ENCODE results near the gene COPB2. TPM values are rescaled to one million over a fixed set of nuclear protein-coding genes. Genes with fewer than 3 reads are reported as not detected.

COPB2 gene
- polyA plus RNA-seq, 5 donors: 130 to 164 (median 155) TPM

DNA sequence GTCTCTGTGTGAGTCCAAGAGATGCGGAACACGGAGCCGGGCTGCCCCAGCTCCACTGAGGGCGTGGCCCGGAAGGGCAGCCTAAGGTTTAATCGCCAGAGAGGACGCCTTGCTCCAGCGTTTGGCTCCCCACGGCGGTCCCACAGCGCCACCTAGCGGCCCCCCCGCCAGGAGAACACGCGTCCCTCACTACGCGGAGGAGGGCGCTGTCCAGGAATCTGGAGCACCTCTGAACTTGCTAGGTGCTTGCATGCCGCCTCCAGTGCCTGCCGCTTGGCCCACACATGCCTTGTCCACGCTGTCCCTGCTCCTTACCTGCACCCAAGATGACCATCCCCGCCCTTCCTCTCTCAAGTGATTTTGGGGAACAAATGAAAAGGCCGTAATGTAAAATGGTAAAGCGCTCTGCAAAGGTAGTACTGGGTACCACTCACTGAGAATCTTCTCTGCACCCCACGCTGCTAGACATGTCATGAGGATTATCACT is 60.0 kb downstream of the COPB2 start:
- DNase-seq: peak; percentile 52 to 65

DNA sequence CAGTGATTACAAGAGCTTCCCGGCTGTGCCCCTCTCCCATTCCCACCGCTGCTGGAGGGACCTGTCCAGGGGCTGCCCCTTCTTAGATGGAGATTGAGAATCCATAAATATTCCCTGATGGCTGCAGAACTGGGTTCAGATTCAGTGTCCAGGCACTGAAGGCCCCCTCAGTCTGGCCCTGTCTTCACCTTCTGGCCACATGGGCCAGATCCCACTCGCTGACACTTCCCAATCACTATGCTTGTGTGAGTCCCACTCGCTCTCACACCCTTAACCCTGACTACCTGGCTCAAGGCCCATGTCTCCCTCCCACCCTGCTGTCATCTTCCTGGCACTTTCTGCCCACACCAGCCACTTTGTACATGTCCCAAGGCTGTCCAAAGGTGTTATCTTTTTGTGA is 61.1 kb downstream of the COPB2 start:
- DNase-seq: no peak

DNA sequence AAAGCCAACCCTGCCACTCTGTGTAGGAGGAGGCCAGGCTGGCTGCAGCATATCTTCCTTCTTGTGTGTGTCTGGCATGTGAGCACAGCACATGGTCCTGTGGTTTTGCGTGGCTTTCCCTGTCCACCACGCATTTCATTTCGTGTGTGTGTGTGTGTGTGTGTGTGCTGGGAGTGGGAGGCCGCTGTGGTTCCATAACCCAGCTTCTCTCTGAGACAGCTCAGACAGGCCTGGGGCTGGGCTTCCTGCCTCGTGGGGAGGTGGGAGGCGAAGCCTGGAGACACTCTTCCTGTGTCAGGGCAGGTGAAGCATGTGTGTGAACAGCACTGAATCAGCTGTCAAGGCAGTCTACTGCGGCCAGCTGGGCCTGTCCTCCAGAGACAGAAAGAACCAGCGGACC is 61.6 kb downstream of the COPB2 start:
- no peak for DNase-seq

DNA sequence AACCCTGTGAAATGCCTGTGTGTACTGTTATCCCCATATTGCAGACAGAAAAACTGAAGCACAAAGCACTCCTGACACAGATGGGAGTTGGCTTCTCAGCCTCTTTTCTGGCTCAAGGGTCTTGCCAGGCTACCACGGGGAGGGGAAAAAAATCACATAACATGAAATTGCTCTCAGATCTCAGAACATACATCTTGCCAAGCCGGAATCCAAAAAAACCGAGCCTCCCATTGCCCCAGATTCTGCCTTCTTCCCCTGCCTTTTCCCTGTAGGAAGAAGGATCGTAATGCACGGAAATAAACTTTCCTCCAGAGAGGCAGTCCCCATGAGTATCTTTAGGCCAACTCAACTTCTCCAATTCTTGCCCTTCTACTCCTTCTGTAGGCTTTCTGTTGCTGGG is 62.2 kb downstream of the COPB2 start:
- DNase-seq: no peak

DNA sequence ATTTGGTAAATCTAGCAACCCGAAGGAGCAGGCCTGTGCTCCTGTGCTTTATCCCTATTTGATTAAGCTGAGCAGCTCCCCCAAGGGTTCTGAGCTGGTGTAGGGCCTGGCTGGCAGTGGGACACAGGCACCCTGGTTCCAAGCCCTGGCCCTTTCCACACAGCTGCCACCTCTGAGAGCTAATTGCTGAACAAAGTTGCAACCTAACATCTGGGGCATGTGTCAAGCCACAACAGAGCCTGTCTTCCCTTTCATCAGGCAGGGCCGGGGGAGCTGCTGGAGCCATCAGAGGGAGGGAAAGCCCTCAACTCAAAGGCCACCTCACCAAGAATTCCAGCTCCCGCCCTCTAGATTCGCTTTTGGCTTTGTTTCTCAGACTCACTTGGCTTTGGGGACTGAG is 62.7 kb downstream of the COPB2 start:
- DNase-seq: no peak

DNA sequence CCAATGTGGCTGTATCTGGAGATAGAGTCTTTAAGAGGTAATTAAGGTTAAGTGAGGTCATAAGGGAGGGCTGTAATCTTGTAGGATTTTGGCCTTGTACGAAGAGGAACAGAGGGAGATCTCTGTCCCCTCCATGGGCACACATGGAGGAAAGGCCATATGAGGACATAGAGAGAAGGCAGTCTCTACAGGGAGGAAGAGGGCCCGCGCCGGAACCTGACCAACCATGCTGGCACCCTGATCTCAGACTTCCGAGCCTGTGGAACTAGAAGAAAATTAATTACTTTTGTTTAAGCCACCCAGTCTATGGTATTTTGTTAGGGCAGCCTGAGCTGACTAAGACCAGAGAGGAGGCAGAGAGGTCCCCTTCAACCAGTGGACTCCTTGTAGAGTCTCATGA is 63.3 kb downstream of the COPB2 start:
- DNase-seq: no peak

DNA sequence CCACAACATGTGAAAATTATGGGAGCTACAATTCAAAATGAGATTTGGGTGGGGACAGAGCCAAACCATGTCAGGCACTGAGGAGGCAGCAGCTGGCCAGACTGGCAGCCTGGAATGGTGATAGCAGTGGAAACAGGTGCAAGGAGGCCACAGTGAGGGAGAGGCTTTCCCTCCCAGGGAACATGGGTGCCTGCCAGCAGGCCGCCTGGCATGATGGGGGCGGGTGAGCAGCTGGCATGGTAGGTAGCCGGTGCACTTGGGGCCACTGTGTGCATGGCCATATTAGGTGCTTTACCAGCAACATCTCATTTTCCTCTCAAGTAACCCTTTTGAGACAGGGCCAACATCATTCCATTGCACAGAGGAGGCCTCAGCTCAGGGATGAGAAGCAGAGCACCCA is 63.9 kb downstream of the COPB2 start:
- DNase-seq: no peak

DNA sequence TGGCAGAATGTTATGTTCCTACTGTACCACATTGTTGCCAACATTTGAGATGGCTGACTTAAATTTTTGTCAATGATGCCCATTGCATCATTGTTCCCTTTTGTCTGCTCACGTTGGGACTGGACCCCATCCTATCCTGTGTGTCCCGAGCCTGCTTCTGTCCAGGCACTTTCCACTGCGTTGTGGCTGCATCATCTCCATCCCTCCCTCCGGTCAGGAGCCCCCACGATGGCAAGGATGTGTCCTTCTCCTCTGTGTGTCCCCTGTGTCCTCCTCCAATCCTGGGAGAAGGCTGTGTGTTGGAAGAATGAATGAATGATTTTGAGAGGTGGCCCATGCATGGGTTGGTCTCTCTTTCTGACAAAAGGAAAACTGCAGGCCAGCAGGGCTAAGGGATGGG is 65.0 kb downstream of the COPB2 start:
- DNase-seq: no peak

DNA sequence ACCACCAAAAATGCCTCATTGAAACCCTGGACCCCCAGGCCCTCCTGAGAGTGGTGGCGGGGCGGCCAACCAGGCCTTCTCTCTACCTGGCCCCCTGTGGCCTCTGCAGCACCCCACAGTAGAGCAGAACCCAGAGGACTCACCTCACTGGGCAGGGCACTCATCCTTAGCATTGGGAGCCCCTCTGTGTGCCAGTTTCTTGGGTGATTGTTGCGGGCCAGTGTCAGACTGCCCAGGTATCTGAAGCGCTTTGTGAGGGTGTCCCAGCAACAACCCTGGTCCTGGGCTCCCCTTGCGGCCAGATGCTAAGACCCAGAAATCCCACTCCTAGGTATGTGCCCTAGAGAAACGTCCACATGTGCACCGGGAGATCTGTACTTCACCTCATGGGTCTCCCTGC is 66.3 kb downstream of the COPB2 start:
- no peak for DNase-seq

DNA sequence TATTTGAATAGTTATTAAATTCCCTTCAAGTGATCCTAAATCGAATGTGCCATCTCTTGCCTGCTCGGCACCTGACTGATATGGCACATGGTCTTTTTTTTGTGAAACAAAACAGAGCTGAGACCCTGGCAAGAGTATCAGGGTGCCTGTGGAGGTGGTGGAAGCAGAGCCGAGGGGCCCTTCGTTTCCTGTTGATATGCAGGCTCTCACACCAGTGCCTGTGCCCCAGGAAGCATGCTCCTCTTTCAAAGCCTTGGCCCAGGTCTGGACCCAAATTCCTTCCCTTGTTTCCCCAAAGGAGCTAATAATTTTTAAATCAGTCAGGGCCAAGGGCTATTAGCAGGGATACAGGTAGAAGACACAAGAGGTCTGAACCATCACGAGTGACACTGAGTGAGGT is 67.1 kb downstream of the COPB2 start:
- DNase-seq: no peak

DNA sequence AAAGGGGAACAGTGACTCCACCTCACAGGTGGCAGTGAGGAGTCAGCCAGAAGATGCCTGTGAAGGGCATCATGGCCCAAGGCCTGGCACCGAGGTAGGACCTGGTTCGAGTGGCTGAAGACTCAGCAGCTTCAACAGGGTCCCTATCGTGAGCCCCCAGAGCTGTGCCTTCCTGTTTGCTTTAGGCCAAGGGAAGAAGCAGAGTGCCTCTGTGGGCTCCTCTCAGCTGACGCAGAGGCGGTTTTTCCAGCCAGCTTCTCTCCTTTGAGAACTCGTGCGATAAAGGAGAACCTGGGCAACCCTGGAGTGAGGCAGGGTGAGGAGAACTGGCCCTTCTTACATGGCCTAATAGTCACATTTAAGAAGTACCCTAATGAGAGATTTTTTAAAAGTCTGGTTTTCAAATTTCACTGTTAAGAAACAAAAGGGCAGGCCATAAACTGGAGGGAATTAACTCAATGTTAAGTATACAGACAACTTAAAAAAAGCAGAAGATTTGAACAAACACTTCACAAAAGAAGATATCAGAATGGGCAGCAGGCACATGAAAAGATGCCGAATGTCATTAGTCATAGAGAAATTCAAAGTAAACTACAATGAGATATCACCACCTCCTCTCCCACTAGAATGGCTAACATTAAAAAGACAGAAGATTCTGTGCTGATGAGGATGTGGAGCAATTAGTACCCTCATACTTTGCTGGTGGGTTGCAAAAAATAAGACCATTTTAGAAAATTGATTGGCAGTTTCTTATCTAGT is 68.7 kb downstream of the COPB2 start:
- no peak for DNase-seq

DNA sequence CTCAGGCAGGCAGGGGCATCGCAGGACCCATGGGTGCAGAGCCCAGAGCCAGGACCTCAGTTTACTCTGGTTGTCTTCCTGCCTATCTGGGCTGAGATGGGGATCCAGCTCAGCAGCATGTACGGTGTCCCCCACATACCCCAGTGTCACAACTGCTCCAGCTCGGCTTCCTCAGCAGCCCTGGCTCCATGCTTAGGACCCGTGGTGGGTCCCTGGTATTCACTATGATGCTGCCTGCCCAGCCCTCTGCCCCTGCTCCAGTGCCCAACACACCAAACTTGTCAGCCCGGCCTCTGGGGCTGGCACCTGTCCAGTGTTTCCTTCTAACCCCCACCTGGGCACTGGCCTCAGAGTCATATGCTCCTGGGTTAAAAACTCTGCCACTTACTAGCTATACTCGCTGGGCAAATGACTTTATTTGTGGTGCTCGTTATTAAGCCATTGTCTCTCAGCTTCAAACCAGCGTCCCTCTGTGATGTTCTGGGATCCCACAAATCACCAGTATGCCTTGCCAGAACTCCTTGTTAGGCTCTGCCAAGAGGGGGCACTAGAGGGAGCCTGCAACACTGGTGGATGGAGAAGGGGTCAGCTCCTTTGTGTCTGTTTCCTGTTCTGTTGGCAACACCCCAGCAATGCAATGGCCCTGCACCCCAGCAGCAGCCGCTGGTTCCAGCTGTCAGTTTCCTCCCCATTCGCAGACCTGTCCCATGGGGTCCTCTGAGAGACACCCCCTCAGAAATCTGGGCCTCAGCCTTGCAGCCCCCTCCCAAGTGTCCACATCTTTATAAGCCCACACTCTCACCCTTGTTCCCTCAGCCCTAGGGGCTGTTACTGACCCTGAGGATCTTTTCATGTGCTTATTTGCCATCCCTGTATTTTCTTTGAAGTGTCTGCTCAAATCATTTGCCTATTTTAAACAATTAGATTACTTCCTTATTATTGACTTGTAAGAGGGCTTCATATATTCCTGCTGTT is 69.7 kb downstream of the COPB2 start:
- peak; percentile 5 to 15 for DNase-seq

DNA sequence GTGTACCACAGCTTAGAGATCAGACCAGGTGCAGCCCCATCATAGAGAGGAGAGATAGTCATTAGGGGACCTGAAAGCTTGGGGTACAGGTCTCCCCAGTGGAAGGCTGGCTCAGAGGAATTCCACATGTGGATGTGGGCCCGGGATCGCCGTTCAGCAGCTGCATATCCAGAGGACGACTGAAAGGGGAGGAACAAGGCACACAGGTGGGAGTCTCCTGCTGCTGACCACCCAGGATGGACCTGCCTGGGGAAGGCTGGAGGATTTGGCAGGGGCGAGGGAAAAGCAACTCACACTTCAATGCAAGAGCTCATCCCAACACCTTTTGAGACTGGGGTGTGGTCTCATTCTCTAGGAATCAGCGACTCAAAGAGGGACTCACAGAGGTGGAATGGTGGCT is 70.6 kb downstream of the COPB2 start:
- DNase-seq: no peak

DNA sequence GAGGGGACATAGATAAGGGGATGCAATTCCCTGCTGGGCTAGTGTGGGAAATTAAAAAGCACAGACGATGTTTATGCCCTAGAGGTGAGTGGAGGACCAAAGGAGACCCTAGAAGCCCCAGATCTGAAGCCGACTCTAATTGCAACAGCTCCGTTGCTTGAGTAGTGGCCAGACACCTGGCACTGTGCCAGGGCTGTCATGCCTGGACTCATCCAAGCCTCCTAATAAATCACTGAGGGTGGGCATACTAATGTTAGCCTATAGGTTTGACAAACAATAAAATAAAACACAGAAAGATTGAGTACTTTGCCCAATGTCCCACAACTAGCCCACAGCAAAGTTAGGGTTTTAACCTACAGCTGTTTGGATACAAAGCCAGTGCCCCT is 71.0 kb downstream of the COPB2 start:
- no peak for DNase-seq

DNA sequence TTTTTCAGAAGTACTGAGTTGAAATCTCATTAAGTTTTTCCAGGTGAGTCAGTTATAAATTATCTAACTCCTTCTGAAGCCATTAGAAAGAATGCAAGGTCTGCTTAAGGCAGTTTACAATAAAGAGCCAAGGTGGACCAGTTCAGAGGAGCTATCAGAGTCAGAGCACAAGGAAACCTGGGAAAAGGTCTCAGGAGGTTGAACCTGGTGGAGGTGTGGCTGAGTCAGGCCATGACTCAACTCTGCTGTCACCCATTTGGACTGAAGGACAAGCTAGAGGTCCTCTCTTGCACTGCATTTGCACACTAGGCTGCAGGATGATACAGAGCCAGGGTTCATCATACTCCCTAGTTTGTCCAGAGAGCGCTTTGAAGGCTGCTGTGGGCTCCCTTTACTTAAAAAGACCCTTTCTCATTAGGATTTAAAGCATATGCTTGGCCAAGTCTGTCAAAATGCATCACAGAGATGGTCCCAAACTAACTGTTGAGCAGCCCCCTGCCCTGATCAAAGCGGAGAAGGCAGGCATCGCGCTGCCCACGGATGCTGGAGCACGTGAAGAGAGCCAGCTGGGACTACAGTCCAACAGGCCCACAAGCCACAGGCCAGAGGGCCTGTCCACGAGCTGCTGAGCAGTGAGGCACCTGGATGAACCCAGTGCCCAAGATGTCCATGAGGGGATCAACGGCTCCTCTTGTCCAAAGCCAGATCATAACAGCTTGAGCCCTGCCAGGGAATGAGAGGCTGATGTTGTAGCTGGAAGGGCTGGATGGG is 71.6 kb downstream of the COPB2 start:
- DNase-seq: no peak

DNA sequence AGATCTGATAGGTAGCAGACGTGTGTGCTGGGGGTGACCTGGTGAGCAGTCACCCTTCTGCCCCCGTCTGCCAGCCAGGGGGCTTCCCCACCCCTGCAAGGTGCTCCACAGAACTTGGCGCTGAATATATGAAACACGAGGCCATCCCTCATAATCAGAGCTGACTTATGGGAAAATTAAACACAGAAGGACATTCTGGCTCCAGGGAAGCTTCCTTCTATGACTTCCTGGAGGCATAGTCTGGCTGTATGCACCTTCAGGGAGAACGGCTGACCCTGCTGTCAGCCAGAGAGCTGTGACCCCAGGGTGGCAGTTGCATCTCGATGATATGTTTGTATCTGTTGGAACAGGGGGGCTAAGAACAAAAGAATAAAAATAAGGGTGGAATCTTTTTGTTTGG is 72.2 kb downstream of the COPB2 start:
- no peak for DNase-seq

DNA sequence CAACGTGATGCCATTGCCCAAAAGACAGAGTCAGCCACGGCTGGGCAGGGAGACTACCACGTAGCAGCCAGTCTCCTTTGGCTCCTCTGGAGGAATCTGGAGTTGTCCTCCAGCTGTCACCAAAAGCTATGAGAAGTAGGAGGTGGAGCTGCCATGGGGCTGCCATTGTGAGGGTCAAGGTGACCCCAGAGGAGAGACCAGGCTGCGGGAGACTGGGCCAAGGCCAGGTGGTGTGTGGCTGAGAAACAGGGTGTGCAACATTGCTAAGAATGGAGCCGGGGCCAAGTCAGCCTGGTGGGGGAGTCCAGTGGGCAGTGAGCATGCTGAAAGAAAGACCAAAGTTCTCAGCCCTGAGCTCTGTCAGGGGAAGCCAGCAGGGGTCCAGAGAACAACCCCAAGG is 75.5 kb downstream of the COPB2 start:
- no peak for DNase-seq

DNA sequence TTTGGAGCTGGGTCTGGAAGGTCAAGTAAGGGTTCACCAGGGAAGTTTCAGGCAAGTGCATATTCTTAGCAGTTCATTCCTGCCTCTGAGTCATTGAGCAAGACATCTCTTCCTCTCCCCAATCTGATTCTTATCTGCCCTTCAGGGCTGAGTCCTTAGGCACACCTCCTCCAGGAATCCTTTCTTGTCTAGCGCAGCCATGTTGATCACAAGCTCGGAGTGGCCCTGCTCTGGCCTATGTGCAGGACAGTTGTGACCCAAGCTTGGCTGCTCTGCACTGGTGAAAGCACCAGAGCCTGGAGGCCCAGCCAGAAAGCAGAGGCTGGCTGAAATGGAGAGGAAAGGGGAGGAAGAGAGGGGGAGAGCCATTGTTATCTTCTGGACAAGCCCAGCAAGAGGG is 76.5 kb downstream of the COPB2 start:
- no peak for DNase-seq

DNA sequence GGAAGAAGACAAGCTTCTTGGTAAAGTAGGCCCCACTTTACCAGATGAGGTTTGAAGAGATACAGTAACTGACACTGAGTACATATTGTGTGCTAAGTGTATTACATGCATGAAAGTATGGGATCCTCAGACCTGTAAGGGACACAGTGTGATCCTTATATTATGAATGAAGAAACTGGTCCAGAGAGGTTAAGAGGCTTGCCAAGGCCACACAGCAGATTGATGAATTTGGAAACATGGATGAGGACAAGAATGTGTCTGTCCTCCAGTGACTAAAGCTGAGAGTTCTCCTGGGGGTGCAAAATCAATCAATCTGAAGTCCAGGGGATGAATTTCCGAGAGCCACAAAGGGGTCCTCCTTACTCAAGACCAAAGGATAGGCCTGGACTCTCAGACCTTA is 77.0 kb downstream of the COPB2 start:
- DNase-seq: no peak

DNA sequence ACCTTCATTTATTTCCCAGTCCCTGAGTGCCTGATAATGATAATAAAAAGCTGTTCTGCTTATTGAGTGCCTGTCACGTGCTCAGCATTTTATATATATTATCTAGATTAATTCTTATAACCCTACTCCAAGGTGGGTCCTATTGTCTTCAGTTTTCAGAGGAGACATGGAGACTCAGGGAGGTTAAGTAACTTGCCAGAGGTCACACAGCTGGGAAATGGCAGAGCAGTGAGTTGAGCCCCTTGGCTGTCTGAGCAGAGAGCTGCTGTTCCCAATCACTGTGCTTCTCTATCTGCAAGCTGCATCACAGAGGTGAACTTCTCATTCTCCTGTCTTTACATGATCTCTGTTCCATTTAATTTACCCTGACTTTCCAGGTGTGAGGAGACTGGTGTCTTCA is 77.9 kb downstream of the COPB2 start:
- DNase-seq: no peak

DNA sequence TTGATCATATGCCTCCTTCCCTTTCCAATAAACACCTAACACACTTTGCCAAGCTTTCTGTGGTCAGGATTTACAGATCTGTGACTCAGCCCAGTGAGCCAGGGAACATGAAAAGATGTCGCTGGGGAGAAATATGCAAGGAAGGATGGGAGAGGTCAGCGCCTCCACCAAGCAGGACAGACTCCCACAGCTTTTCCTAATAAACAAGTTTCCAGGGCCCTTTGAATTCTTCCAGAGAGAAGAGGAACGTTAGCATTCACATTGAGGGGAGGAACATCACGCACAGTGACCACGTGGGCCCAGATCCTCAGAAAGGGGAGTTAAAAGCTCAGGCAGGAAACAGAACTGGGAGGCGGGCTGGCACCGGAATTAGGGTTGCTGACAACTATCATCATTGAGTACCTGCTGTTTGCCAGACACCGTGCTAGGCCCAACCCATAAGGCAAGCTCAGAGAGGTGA is 78.9 kb downstream of the COPB2 start:
- DNase-seq: no peak

DNA sequence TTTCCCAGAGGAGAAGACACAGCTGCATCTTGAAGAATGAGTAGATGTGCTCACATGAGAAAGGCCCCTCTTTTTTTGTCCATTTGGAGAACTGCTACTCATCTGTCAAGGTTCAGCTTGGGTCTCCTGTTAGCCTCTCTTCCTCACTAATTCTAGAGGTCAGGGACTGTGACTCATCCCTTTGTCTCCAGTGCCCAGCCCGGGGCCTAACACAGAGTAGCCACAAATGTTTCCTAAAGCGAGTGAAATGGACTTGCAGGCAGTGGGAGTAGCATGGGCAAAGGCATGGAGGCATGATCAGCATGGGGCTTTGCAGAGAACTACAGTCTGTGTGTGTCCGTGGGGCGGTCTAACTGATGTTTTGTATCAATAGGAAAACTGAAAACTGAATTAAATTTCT is 79.6 kb downstream of the COPB2 start:
- no peak for DNase-seq
